GM23338 (cell line): Measurements from ENCODE around the gene CES2. TPM values are rescaled to one million over a fixed set of nuclear protein-coding genes. Genes with fewer than 3 reads are reported as not detected.

Experiments used
- ATAC-seq: fragments of 200-7000 bp; cut with Tn5 transposase; 3 replicates; pipeline ENCODE4 v1.9.1; 2020
- DNase-seq: peaks from one replicate; pipeline ENCODE4 v3.0.0-alpha.2; 2015; ENCODE audit warnings: low spot score
- H2AFZ ChIP-seq: fragments of 200-600 bp; sonication (generic); 2 replicates; pipeline ENCODE4 v1.8.0; 2016; ENCODE audit warnings: antibody characterized with exemption, mild to moderate bottlenecking, moderate library complexity
- H3F3A ChIP-seq: fragments of 200-600 bp; sonication (generic); replicated peaks from 2 replicates; pipeline ENCODE4 v1.8.0; 2017; ENCODE audit warnings: antibody characterized with exemption, mixed run types, low read depth
- H3K27ac ChIP-seq: fragments of 200-600 bp; sonication (generic); 2 replicates; pipeline ENCODE4 v1.6.1; 2016; ENCODE audit warnings: low read depth
- H3K27me3 ChIP-seq: fragments of 200-600 bp; sonication (generic); 2 replicates; pipeline ENCODE4 v1.8.0; 2016; ENCODE audit warnings: mild to moderate bottlenecking, mixed run types, moderate library complexity; ENCODE audit not compliant: insufficient read depth
- H3K36me3 ChIP-seq: fragments of 200-600 bp; sonication (generic); 2 replicates; pipeline ENCODE4 v1.8.0; 2016; ENCODE audit warnings: mild to moderate bottlenecking; ENCODE audit not compliant: insufficient read depth
- H3K4me1 ChIP-seq: fragments of 200-600 bp; sonication (generic); 2 replicates; pipeline ENCODE4 v1.8.0; 2016; ENCODE audit warnings: mild to moderate bottlenecking, moderate library complexity; ENCODE audit not compliant: insufficient read depth
- H3K4me2 ChIP-seq: fragments of 200-600 bp; sonication (generic); 2 replicates; pipeline ENCODE4 v1.7.1; 2017; ENCODE audit warnings: mixed run types
- H3K4me3 ChIP-seq: fragments of 200-600 bp; sonication (generic); 2 replicates; pipeline ENCODE4 v1.6.1; 2016; ENCODE audit warnings: mixed run types
- H3K79me2 ChIP-seq: fragments of 200-600 bp; sonication (generic); replicated peaks from 2 replicates; pipeline ENCODE4 v1.8.0; 2017; ENCODE audit warnings: mild to moderate bottlenecking; ENCODE audit not compliant: insufficient read depth
- H3K9me2 ChIP-seq: fragments of 200-600 bp; sonication (generic); 2 replicates; pipeline ENCODE4 v1.8.0; 2017; ENCODE audit not compliant: insufficient read depth
- H4K20me1 ChIP-seq: fragments of 200-600 bp; sonication (generic); replicated peaks from 2 replicates; pipeline ENCODE4 v1.8.0; 2017; ENCODE audit warnings: mild to moderate bottlenecking; ENCODE audit not compliant: insufficient read depth
- H3K27ac Mint-ChIP-seq: 2 replicates; pipeline ENCODE4 v1.8.0; 2020; ENCODE audit warnings: inconsistent platforms, mild to moderate bottlenecking, moderate library complexity, mixed read lengths
- H3K27me3 Mint-ChIP-seq: 3 replicates; pipeline ENCODE4 v1.8.0; 2022; ENCODE audit warnings: low read depth, mild to moderate bottlenecking, moderate library complexity, mixed read lengths, inconsistent platforms; ENCODE audit not compliant: insufficient read depth, poor library complexity
- H3K36me3 Mint-ChIP-seq: 3 replicates; pipeline ENCODE4 v1.8.0; 2021; ENCODE audit warnings: low read depth, mild to moderate bottlenecking, inconsistent platforms, moderate library complexity, mixed read lengths
- H3K4me1 Mint-ChIP-seq: 3 replicates; pipeline ENCODE4 v1.8.0; 2020; ENCODE audit warnings: mild to moderate bottlenecking, inconsistent platforms, mixed read lengths
- H3K4me3 Mint-ChIP-seq: 3 replicates; pipeline ENCODE4 v1.8.0; 2021; ENCODE audit warnings: moderate library complexity, mild to moderate bottlenecking, inconsistent platforms, mixed read lengths
- H3K9me3 Mint-ChIP-seq: 3 replicates; pipeline ENCODE4 v1.8.0; 2020; ENCODE audit warnings: moderate library complexity, mild to moderate bottlenecking, inconsistent platforms, mixed read lengths
- CREB1 ChIP-seq: fragments of 250-450 bp; sonication (Bioruptor Pico); IDR thresholded peaks from 2 replicates; pipeline ENCODE4 v1.5.0; 2020; ENCODE audit warnings: low read depth, mild to moderate bottlenecking, moderate library complexity
- CTCF ChIP-seq, 2 experiments: fragments of 200-600 bp in 1 of 2; sonication (generic) in 1 of 2; conservative IDR thresholded peaks; 2 replicates each; pipeline versions ENCODE4 v1.5.1 to v1.6.1; 2016 to 2017; ENCODE audit warnings: antibody characterized with exemption in 2 of 2, low read depth in 2 of 2, mild to moderate bottlenecking in 2 of 2, moderate library complexity in 1 of 2
- EZH2 ChIP-seq: fragments of 200-600 bp; sonication (generic); IDR thresholded peaks from one replicate; pipeline ENCODE4 v1.8.0; 2017; ENCODE audit warnings: antibody characterized with exemption, mild to moderate bottlenecking, low read depth; ENCODE audit not compliant: unreplicated experiment
- EZH2phosphoT487 ChIP-seq: fragments of 200-600 bp; sonication (generic); IDR thresholded peaks from one replicate; pipeline ENCODE4 v1.8.1; 2018; ENCODE audit warnings: antibody characterized with exemption; ENCODE audit not compliant: unreplicated experiment
- JUNB ChIP-seq: IDR thresholded peaks from one replicate; pipeline ENCODE4 v1.6.1; 2016; ENCODE audit warnings: antibody characterized with exemption; ENCODE audit not compliant: unreplicated experiment
- NANOG ChIP-seq: IDR thresholded peaks from 2 replicates; pipeline ENCODE4 v1.6.1; 2016; ENCODE audit warnings: antibody characterized with exemption, borderline replicate concordance
- POLR2AphosphoS5 ChIP-seq: IDR thresholded peaks from 2 replicates; pipeline ENCODE4 v1.6.1; 2016; ENCODE audit warnings: antibody characterized with exemption, low read depth
- REST ChIP-seq: IDR thresholded peaks from one replicate; pipeline ENCODE4 v1.6.1; 2018; ENCODE audit warnings: antibody characterized with exemption; ENCODE audit not compliant: unreplicated experiment
- STAT1 ChIP-seq: IDR thresholded peaks from one replicate; pipeline ENCODE4 v1.6.1; 2016; ENCODE audit warnings: antibody characterized with exemption; ENCODE audit not compliant: unreplicated experiment
- ZNF114 ChIP-seq: fragments of 250-450 bp; sonication (Bioruptor Pico); IDR thresholded peaks from 2 replicates; pipeline ENCODE4 v1.5.0; 2020; ENCODE audit warnings: mild to moderate bottlenecking, moderate library complexity
- ZNF331 ChIP-seq: fragments of 250-450 bp; sonication (Bioruptor Pico); IDR thresholded peaks from 2 replicates; pipeline ENCODE4 v1.5.0; 2020; ENCODE audit warnings: low read depth, mild to moderate bottlenecking, moderate library complexity
- polyA plus RNA-seq: library from polyadenylated mRNA; unstranded; fragments of >200 nt; fragmentation: Nextera tagmentation; extraction: Ambion mirVana; gene quantifications from 2 replicates; pipeline ENCODE4 v1.2.1, GENCODE V29; 2016
- total RNA-seq: library from RNA; depleted of rRNA; stranded (reverse); fragments of >200 nt; shearing (Covaris generic); gene quantifications from 2 replicates; pipeline ENCODE4 v1.2.3, GENCODE V29; 2014
- TF ChIP-seq, protein P1 (sequence below): fragments of 250-450 bp; sonication (Bioruptor Pico); IDR thresholded peaks from 2 replicates; pipeline ENCODE4 v1.5.0; 2020; ENCODE audit warnings: mild to moderate bottlenecking, moderate library complexity
- TF ChIP-seq, protein P2 (sequence below): IDR thresholded peaks from 2 replicates; pipeline ENCODE4 v1.6.1; 2016; ENCODE audit warnings: antibody characterized with exemption

Gene CES2
- total and polyA plus RNA-seq, 2 experiments from 2014 or later = 5.0 to 9.3 TPM

GRCh38 chr16:66923866-66924265 lies 11.4 kb upstream of the CES2 start:
- Histone ChIP-seq H3K27ac (no peak overlapping the region), H3K4me1 (no peaks in the 10 kb centered on the region), H3K4me2 (no peak overlapping the region), H3K9me2 (no peaks in the 10 kb centered on the region), H3K79me2 (no peaks in the 10 kb centered on the region), H3F3A (no peaks in the 10 kb centered on the region), H3K27me3 (peaks cover 48% of the 10 kb centered on the region), H3K4me3 (no peak overlapping the region), H4K20me1 (no peaks in the 10 kb centered on the region), H3K36me3 (no peaks in the 10 kb centered on the region), H2AFZ (no peak overlapping the region)
- no peaks in the 10 kb centered on the region; the same call in 2 of the 3 replicates for H3K9me3 Mint-ChIP-seq
- peaks cover 8% of the 10 kb centered on the region for H3K4me1 Mint-ChIP-seq
- no peaks in the 10 kb centered on the region for H3K36me3 Mint-ChIP-seq
- TF ChIP-seq JUNB (no peak), STAT1 (no peak), NANOG (no peak), ZNF114 (no peak), REST (no peak), ZNF331 (CRISPR knock-in tag) (no peak), CREB1 (no peak), EZH2phosphoT487 (no peak), EZH2 (no peak), POLR2AphosphoS5 (no peak), CTCF (conservative IDR thresholded peaks at IDR 0.05; ENCODE audit: low read depth in 2 of 2) (no peak)
- TF ChIP-seq, protein P1, sequence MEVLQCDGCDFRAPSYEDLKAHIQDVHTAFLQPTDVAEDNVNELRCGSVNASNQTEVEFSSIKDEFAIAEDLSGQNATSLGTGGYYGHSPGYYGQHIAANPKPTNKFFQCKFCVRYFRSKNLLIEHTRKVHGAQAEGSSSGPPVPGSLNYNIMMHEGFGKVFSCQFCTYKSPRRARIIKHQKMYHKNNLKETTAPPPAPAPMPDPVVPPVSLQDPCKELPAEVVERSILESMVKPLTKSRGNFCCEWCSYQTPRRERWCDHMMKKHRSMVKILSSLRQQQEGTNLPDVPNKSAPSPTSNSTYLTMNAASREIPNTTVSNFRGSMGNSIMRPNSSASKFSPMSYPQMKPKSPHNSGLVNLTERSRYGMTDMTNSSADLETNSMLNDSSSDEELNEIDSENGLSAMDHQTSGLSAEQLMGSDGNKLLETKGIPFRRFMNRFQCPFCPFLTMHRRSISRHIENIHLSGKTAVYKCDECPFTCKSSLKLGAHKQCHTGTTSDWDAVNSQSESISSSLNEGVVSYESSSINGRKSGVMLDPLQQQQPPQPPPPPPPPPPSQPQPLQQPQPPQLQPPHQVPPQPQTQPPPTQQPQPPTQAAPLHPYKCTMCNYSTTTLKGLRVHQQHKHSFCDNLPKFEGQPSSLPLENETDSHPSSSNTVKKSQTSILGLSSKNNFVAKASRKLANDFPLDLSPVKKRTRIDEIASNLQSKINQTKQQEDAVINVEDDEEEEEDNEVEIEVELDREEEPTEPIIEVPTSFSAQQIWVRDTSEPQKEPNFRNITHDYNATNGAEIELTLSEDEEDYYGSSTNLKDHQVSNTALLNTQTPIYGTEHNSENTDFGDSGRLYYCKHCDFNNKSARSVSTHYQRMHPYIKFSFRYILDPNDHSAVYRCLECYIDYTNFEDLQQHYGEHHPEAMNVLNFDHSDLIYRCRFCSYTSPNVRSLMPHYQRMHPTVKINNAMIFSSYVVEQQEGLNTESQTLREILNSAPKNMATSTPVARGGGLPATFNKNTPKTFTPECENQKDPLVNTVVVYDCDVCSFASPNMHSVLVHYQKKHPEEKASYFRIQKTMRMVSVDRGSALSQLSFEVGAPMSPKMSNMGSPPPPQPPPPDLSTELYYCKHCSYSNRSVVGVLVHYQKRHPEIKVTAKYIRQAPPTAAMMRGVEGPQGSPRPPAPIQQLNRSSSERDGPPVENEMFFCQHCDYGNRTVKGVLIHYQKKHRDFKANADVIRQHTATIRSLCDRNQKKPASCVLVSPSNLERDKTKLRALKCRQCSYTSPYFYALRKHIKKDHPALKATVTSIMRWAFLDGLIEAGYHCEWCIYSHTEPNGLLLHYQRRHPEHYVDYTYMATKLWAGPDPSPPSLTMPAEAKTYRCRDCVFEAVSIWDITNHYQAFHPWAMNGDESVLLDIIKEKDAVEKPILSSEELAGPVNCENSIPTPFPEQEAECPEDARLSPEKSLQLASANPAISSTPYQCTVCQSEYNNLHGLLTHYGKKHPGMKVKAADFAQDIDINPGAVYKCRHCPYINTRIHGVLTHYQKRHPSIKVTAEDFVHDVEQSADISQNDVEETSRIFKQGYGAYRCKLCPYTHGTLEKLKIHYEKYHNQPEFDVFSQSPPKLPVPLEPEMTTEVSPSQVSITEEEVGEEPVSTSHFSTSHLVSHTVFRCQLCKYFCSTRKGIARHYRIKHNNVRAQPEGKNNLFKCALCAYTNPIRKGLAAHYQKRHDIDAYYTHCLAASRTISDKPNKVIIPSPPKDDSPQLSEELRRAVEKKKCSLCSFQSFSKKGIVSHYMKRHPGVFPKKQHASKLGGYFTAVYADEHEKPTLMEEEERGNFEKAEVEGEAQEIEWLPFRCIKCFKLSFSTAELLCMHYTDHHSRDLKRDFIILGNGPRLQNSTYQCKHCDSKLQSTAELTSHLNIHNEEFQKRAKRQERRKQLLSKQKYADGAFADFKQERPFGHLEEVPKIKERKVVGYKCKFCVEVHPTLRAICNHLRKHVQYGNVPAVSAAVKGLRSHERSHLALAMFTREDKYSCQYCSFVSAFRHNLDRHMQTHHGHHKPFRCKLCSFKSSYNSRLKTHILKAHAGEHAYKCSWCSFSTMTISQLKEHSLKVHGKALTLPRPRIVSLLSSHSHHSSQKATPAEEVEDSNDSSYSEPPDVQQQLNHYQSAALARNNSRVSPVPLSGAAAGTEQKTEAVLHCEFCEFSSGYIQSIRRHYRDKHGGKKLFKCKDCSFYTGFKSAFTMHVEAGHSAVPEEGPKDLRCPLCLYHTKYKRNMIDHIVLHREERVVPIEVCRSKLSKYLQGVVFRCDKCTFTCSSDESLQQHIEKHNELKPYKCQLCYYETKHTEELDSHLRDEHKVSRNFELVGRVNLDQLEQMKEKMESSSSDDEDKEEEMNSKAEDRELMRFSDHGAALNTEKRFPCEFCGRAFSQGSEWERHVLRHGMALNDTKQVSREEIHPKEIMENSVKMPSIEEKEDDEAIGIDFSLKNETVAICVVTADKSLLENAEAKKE (CRISPR knock-in tag) = no peak
- TF ChIP-seq, protein P2, sequence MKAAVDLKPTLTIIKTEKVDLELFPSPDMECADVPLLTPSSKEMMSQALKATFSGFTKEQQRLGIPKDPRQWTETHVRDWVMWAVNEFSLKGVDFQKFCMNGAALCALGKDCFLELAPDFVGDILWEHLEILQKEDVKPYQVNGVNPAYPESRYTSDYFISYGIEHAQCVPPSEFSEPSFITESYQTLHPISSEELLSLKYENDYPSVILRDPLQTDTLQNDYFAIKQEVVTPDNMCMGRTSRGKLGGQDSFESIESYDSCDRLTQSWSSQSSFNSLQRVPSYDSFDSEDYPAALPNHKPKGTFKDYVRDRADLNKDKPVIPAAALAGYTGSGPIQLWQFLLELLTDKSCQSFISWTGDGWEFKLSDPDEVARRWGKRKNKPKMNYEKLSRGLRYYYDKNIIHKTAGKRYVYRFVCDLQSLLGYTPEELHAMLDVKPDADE = no peak
- H3K27ac Mint-ChIP-seq = no peak overlapping the region
- no peak overlapping the region for H3K4me3 Mint-ChIP-seq
- ATAC-seq (no peak), DNase-seq (no peak)
- peaks cover 45% of the 10 kb centered on the region for H3K27me3 Mint-ChIP-seq
